ENCODE measurements around the gene DNAH17. TPM values are rescaled to one million over a fixed set of nuclear protein-coding genes. Genes with fewer than 3 reads are reported as not detected.

Gene DNAH17
- polyA plus RNA-seq, 1 of the 3 experiments (the other 2 are of a cell fraction): not detected

DNA sequence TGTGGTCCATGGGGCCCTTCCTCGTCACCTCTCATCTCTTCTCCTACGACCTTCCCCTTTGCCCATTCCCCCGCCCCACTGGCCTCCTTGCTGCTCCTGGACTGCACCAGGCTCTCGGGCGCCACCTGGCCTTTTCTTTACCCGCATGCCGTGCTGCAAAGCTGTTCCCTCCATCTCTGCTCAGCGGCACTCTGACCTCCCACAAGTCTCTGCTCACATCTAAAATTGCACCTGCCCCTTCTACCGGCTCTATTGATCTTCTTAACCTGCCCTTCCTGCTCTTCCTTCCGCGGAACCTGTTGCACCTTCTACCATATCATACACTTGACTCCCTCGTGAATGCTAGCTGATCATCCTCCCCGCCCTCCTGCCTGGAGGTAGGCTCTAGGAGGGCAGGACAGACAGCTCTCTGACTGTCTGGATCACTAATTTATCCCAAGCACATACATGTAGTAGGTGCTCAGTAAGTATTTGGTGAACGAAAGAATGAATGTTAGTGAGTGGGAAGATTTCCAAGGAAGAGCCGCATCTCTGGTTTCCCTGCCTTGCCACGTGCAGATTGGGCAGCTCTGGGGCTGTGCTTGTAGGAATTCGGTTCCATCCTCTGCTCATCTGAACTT is 17.3 kb downstream of the DNAH17 start:
- TF ChIP-seq GABPA (IDR thresholded peaks at IDR 0.05; ENCODE audit: low read depth) (no peak), TAF1 (IDR thresholded peaks at IDR 0.05; ENCODE audit: borderline replicate concordance, low read depth, low read length) (no peak), EZH2phosphoT487 (IDR thresholded peaks at IDR 0.05; ENCODE audit: borderline replicate concordance, low read depth) (no peak), JUND (IDR thresholded peaks at IDR 0.05) (no peak), FOSL2 (IDR thresholded peaks at IDR 0.05; ENCODE audit: borderline replicate concordance, low read depth) (no peak), MXI1 (IDR thresholded peaks at IDR 0.05; ENCODE audit: low read depth, low read length) (no peak), RAD21 (IDR thresholded peaks at IDR 0.05; ENCODE audit: low read length) (no peak), ELF1 (IDR thresholded peaks at IDR 0.05) (no peak), CHD2 (IDR thresholded peaks at IDR 0.05; ENCODE audit: low read length, partially characterized antibody) (no peak), FOXJ3 (CRISPR knock-in tag; IDR thresholded peaks at IDR 0.05) (no peak)
- TF ChIP-seq, protein P1, sequence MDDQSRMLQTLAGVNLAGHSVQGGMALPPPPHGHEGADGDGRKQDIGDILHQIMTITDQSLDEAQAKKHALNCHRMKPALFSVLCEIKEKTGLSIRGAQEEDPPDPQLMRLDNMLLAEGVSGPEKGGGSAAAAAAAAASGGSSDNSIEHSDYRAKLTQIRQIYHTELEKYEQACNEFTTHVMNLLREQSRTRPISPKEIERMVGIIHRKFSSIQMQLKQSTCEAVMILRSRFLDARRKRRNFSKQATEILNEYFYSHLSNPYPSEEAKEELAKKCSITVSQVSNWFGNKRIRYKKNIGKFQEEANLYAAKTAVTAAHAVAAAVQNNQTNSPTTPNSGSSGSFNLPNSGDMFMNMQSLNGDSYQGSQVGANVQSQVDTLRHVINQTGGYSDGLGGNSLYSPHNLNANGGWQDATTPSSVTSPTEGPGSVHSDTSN (IDR thresholded peaks at IDR 0.05): no peak
- TF ChIP-seq, protein P2, sequence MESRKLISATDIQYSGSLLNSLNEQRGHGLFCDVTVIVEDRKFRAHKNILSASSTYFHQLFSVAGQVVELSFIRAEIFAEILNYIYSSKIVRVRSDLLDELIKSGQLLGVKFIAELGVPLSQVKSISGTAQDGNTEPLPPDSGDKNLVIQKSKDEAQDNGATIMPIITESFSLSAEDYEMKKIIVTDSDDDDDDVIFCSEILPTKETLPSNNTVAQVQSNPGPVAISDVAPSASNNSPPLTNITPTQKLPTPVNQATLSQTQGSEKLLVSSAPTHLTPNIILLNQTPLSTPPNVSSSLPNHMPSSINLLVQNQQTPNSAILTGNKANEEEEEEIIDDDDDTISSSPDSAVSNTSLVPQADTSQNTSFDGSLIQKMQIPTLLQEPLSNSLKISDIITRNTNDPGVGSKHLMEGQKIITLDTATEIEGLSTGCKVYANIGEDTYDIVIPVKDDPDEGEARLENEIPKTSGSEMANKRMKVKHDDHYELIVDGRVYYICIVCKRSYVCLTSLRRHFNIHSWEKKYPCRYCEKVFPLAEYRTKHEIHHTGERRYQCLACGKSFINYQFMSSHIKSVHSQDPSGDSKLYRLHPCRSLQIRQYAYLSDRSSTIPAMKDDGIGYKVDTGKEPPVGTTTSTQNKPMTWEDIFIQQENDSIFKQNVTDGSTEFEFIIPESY (IDR thresholded peaks at IDR 0.05; ENCODE audit: borderline replicate concordance, low read depth): no peak
- TF ChIP-seq, protein P3, sequence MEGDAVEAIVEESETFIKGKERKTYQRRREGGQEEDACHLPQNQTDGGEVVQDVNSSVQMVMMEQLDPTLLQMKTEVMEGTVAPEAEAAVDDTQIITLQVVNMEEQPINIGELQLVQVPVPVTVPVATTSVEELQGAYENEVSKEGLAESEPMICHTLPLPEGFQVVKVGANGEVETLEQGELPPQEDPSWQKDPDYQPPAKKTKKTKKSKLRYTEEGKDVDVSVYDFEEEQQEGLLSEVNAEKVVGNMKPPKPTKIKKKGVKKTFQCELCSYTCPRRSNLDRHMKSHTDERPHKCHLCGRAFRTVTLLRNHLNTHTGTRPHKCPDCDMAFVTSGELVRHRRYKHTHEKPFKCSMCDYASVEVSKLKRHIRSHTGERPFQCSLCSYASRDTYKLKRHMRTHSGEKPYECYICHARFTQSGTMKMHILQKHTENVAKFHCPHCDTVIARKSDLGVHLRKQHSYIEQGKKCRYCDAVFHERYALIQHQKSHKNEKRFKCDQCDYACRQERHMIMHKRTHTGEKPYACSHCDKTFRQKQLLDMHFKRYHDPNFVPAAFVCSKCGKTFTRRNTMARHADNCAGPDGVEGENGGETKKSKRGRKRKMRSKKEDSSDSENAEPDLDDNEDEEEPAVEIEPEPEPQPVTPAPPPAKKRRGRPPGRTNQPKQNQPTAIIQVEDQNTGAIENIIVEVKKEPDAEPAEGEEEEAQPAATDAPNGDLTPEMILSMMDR (IDR thresholded peaks at IDR 0.05): no peak
- TF ChIP-seq, protein P4, sequence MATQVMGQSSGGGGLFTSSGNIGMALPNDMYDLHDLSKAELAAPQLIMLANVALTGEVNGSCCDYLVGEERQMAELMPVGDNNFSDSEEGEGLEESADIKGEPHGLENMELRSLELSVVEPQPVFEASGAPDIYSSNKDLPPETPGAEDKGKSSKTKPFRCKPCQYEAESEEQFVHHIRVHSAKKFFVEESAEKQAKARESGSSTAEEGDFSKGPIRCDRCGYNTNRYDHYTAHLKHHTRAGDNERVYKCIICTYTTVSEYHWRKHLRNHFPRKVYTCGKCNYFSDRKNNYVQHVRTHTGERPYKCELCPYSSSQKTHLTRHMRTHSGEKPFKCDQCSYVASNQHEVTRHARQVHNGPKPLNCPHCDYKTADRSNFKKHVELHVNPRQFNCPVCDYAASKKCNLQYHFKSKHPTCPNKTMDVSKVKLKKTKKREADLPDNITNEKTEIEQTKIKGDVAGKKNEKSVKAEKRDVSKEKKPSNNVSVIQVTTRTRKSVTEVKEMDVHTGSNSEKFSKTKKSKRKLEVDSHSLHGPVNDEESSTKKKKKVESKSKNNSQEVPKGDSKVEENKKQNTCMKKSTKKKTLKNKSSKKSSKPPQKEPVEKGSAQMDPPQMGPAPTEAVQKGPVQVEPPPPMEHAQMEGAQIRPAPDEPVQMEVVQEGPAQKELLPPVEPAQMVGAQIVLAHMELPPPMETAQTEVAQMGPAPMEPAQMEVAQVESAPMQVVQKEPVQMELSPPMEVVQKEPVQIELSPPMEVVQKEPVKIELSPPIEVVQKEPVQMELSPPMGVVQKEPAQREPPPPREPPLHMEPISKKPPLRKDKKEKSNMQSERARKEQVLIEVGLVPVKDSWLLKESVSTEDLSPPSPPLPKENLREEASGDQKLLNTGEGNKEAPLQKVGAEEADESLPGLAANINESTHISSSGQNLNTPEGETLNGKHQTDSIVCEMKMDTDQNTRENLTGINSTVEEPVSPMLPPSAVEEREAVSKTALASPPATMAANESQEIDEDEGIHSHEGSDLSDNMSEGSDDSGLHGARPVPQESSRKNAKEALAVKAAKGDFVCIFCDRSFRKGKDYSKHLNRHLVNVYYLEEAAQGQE (IDR thresholded peaks at IDR 0.05; ENCODE audit: low read depth, low read length): no peak
- TF ChIP-seq, protein P5, sequence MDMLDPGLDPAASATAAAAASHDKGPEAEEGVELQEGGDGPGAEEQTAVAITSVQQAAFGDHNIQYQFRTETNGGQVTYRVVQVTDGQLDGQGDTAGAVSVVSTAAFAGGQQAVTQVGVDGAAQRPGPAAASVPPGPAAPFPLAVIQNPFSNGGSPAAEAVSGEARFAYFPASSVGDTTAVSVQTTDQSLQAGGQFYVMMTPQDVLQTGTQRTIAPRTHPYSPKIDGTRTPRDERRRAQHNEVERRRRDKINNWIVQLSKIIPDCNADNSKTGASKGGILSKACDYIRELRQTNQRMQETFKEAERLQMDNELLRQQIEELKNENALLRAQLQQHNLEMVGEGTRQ (IDR thresholded peaks at IDR 0.05; ENCODE audit: borderline replicate concordance, low read depth, low read length): no peak
- TF ChIP-seq, protein P6, sequence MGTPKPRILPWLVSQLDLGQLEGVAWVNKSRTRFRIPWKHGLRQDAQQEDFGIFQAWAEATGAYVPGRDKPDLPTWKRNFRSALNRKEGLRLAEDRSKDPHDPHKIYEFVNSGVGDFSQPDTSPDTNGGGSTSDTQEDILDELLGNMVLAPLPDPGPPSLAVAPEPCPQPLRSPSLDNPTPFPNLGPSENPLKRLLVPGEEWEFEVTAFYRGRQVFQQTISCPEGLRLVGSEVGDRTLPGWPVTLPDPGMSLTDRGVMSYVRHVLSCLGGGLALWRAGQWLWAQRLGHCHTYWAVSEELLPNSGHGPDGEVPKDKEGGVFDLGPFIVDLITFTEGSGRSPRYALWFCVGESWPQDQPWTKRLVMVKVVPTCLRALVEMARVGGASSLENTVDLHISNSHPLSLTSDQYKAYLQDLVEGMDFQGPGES (IDR thresholded peaks at IDR 0.05; ENCODE audit: low read depth, low read length): no peak
- TF ChIP-seq, protein P7, sequence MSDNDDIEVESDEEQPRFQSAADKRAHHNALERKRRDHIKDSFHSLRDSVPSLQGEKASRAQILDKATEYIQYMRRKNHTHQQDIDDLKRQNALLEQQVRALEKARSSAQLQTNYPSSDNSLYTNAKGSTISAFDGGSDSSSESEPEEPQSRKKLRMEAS (IDR thresholded peaks at IDR 0.05; ENCODE audit: low read depth): no peak
- Histone ChIP-seq H3K4me3 (ENCODE audit: low read depth in 2 of 2, low read length in 1 of 2) (no peak overlapping the region), H3K9me2 (no peaks in the 10 kb centered on the region), H3K9me3 (no peaks in the 10 kb centered on the region), H3K79me2 (ENCODE audit: insufficient read depth) (no peaks in the 10 kb centered on the region), H3K4me1 (ENCODE audit: control insufficient read depth in 1 of 2, insufficient read depth in 2 of 2, low read depth in 1 of 2, low read length in 1 of 2) (peaks cover 3 to 9% of the 10 kb centered on the region in 2 experiments; a peak in 3 of 4 replicates), H2AFZ (ENCODE audit: low read depth) (no peak overlapping the region), H3K9ac (no peak overlapping the region), H3K4me2 (no peak overlapping the region), H4K20me1 (ENCODE audit: insufficient read depth) (no peaks in the 10 kb centered on the region), H3K27me3 (ENCODE audit: insufficient read depth) (0 out of 2 replicates have a peak, but pooled peaks cover 9% of the 10 kb centered on the region), H3F3A (replicated peaks; ENCODE audit: insufficient read depth) (peaks cover 8% of the 10 kb centered on the region), H3K27ac (ENCODE audit: low read depth in 2 of 2, low read length in 1 of 2) (no peak overlapping the region), H3K36me3 (replicated peaks in 1 of 2; ENCODE audit: control insufficient read depth in 1 of 2, insufficient read depth in 2 of 2, low read length in 1 of 2) (no peaks in the 10 kb centered on the region)
- DNase-seq: no peak
- CTCF ChIA-PET: interaction anchor here (1.0 to 1.9 kb wide), 2 partner anchors 22 to 63 kb away, joined by 3 to 6 read pairs; no protein-coding TSS in a partner anchor
- WGBS (ENCODE audit: low lambda C conversion rate): 68% methylated on average over 17 of the region's 17 CpGs
- POLR2A ChIA-PET: interaction anchor here (0.5 kb wide), 1 partner anchor 83 kb away, joined by 3 read pairs; no protein-coding TSS in a partner anchor

All from SK-N-SH (cell line).